H1 (cell line): ENCODE results near the gene JAKMIP2. TPM values are rescaled to one million over a fixed set of nuclear protein-coding genes. Genes with fewer than 3 reads are reported as not detected.

Experiments
- EZH2 ChIP-seq: fragments of 200-600 bp; sonication (generic); IDR thresholded peaks from 2 replicates; pipeline ENCODE4 v1.7.1; 2012; ENCODE audit warnings: low read depth, mild to moderate bottlenecking, moderate library complexity, low read length, inconsistent platforms; ENCODE audit not compliant: severe bottlenecking
- HDAC6 ChIP-seq: IDR thresholded peaks from one replicate; pipeline ENCODE4 v1.7.1; 2012; ENCODE audit warnings: low read depth, mild to moderate bottlenecking, inconsistent platforms, low read length, moderate library complexity
- KDM4A ChIP-seq: IDR thresholded peaks from one replicate; pipeline ENCODE4 v1.7.1; 2012; ENCODE audit warnings: low read depth, mild to moderate bottlenecking, moderate library complexity, low read length, inconsistent platforms; ENCODE audit not compliant: severe bottlenecking
- SP2 ChIP-seq: IDR thresholded peaks from 2 replicates; pipeline ENCODE4 v1.6.1; 2012; ENCODE audit warnings: mild to moderate bottlenecking, low read length, inconsistent platforms
- TAF7 ChIP-seq: optimal IDR thresholded peaks from 2 replicates; pipeline ENCODE3; 2011; ENCODE audit warnings: low read depth, mild to moderate bottlenecking, inconsistent platforms, low read length, moderate library complexity, borderline replicate concordance
- USF2 ChIP-seq: IDR thresholded peaks from 2 replicates; pipeline ENCODE4 v1.6.1; 2011; ENCODE audit warnings: low read length, improper control_type of control experiment
- polyA plus RNA-seq, 7 experiments: library from polyadenylated mRNA; depleted of rRNA in 3 of 7; stranded (reverse) in 5 of 7; unstranded in 2 of 7; fragments of >200 nt in 5 of 7; fragments of 200-250 nt in 2 of 7; gene quantifications; 1 replicate in 5 of 7; 2 replicates in 1 of 7; 4 replicates in 1 of 7; pipeline versions ENCODE4 v1.2.1 to v1.2.3, GENCODE V29; 2011 to 2013; ENCODE audit warnings: missing spikeins in 2 of 7, mixed read lengths in 2 of 7
- total RNA-seq: library from RNA; stranded (reverse); fragmentation: NEBNext Ultra II Directional; extraction: Animal tissue kit (Norgen Biotek cat#: 25700); gene quantifications from 2 replicates; pipeline ENCODE4 v1.2.1, GENCODE V29; 2021

JAKMIP2 gene
- total and polyA plus RNA-seq, 2 of the 8 experiments (the other 6 are each of a cell fraction or from before 2014, with no cell fraction given), result 2.4 to 13.6 TPM

- TF ChIP-seq USF2 (no peak), HDAC6 (no peak), KDM4A (no peak), SP2 (no peak), TAF7 (no peak), EZH2 (no peak)
- TF ChIP-seq, all 59 proteins: peak for 0
These were observed 196.3 kb downstream of the JAKMIP2 start (continued) for GRCh38 chr5:147586221-147586620.
